ENCODE results near the gene PRKCZ.
A peak's percentile ranks its signal among the peaks of the same experiment; 100 is the strongest.

Gene PRKCZ

DNA sequence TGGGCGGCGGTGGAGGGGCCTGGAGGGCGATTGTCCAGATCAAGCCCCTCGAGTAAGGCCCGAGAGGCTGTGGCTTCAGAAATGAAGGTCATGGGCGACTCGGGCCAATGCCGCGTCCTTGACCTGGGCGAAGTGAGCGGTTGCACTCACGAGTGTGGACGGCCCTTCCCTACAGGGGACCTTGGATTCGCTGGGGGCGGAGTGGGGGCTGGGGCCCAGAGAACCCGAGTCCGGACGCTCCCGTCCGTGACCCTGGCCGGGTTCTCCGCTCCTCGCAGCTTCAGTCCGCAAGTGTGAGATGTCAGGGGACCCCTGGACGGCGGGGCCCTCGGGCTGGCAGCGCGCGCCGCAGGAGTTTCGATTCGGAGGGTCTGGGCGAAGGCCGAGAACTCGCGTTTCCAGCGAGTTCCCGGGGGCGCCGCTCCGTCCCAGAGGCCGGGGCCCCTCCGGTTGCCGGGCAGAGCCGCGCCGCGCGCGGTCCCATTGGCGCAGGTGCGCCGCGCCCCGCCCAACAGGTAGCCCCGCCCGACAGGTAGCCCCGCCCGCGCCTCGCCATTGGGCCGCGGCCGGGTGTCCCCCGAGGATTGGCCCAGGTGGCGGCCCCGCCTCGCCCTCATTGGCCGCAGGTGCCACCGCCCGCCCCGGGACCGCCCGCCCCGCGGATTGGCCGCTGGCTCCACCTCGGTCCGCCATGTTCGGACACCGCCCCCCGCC lies at the start of gene PRKCZ:
TSS of gene PRKCZ (plus strand) at position 694 of the 714 bp plus-strand sequence. CDS start 220 bp downstream, outside the sequence.
- peak; percentile 20 to 72 for DNase-seq

DNA sequence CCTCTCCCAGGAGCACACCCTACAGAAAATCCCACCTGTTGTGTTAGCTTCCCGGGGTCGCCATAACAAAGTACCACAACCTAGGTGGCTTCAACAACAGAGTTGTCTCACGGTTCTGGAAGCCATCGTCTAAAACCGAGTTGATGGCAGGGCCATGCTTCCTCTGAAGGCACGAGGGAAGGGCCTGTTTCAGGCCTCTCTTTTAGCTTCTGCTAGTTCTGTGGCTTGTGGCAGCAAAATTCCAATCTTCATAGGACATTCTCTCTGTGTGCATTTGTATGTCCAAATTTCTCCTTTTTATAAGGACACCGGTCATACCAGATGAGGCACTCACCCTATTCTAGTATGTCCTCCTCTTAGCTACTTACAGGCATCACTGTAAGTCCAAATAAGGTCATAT lies 49.8 kb upstream of the PRKCZ start:
- no peak for DNase-seq

DNA sequence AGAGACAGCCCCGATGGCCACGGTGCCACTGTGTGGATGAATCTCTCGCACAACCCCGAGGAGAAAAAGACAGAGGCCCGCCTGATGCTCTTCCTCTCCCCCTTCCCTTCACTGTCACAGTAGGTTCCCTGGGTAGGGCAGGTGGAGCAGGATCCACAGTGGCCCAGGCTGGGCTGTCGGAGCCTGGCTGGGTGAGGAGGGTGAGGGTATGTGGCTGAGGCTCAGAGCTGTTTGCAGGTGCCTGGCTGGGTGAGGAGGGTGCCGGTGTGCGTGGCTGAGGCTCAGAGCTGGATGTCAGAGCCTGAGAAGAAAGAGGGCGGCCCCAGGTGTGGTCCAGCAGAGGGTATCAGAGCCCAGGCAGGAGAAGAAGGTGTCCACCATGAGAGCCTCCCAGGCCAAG lies 49.4 kb upstream of the PRKCZ start:
- no peak for DNase-seq

DNA sequence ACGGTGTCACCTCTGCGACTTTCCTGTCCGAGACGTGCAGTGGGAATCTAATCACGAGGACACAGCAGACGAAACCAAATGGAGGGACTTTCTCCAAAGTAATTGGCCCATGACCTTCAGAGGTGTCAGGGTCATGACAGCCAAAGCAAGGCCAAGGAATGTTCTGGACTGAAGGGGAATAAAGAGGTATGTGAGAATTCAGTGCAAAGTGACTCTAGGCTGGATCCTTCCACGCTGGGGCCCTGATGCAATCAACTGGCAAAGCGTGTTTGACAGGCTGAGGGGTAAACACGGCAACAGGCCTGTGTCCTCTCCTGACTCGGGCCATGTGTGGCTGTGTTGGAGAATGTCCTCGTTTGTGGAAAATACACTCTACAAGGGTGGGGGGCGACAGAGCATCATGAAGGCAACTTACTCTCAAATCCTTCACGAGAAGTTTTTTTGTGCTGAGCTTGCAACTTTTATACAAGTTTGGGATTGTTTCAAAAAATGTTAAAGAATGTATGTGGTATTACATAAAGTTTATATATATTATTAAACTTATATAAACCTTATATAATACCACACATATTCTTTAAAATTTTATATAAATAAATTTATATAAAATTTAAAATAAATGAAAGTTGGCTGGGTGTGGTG lies 48.3 kb upstream of the PRKCZ start:
- DNase-seq: no peak

DNA sequence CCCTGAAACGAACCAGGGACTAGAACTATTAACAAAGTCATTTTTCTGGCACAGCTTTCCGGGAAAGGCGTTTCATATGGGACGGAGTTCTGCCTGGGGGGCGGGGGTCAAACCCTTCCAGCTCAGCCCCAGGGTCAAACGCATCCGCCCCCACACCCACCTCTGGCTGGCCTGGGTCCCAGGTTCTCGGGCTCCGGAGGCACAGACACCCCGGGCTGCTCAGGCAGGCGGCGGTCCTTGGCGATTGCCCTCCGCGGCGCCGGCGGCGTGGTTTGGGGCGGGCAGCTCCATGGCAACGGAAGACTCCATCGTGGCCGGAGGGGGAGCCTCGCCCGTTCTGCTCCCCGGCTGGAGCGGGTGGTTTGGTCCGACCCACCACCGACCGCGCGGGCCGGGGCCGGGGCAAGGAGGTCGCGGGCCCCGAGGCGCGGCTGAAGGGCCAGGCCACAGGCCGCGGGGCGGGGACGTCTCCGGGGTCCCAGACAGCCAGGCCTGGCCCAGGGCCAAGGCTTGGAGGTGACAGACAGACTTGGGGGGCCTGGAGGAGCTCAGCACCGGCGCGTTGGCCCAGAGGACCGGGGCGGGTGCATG lies 46.6 kb upstream of the PRKCZ start, which contains the start of gene CFAP74:
TSS of gene CFAP74 (minus strand) at position 246 of the 591 bp plus-strand sequence. CDS start 12,830 bp downstream, outside the sequence.
- DNase-seq: no peak

DNA sequence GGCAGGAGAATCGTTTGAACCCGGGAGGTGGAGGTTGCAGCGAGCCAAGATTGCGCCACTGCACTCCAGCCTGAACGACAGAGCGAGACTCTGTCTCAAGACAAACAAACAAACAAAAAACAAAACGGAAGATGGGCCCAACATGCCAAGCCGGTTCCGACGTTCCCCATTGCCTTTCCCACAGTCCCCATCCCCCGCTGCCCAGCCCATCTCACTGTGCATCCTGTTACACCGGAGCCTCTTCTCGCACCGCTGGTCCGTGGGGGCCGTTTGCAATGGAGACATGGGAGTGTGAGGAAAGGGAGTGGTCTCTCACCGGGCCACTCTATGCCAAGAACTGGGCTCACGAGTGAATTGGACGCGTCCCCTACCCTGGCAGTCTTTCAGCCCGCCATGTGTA lies 45.4 kb upstream of the PRKCZ start:
- no peak for DNase-seq

DNA sequence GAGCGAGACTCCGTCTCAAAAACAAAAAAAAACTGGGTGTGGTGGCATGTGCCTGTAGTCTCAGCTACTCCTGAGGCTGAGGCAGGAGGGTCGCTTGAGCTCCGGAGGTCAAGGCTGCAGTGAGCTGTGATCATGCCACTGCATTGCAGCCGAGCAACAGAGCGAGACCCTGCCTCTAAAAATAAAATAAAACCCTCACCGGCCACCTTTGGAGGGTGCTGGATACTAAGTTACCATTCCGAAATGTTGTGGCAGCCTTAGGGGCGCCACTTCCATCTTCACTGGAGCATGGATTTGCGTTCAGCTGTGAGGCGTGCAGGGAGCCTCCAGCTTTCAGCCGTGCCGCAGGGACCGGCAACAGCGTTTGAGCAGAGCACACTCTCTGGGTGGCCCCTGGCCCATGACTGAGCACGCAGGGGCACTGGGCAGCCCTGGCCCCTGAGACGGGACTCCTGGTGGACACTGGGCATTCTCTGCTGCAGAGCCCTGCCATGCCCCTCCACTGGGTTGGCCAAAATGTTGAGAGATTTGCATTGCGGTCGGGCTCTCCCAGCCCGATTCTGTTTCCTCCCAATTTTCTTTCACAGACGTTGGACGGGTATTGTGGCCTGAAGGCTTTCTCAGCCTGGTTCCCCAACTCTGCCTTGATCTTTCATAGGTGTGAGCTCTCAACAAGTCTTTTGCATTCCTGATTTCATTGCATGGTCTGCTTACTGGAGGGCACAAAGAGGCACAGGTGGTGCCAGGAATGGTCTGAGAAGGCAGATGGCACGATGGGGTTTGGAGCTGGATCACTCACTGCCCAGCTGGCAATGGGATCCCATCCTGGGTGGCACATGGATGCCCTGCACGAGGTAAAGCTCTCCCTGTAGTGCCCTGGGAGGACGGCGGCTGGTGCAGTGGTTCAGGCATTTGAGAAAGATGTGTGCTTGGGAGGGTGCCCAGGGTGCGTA lies 40.8 kb upstream of the PRKCZ start:
- DNase-seq: no peak

DNA sequence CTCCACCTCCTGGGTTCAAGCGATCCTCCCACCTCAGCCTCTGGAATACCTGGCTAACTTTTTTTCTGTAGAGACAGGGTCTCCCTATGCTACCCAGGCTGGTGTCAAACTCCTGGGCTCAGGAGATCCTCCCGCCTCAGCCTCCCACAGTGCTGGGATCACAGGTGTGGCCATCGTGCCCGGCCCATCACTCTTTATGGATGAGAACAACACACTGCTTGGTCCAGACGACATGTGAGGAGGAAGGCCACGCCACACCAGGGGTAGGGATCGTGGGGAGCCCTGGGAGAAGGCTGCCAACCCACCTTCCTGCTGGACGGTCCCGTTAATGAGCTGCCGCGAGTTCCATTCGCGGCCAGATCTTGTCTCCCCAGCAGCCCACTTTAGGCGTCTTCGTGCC lies 36.0 kb upstream of the PRKCZ start:
- DNase-seq: no peak

DNA sequence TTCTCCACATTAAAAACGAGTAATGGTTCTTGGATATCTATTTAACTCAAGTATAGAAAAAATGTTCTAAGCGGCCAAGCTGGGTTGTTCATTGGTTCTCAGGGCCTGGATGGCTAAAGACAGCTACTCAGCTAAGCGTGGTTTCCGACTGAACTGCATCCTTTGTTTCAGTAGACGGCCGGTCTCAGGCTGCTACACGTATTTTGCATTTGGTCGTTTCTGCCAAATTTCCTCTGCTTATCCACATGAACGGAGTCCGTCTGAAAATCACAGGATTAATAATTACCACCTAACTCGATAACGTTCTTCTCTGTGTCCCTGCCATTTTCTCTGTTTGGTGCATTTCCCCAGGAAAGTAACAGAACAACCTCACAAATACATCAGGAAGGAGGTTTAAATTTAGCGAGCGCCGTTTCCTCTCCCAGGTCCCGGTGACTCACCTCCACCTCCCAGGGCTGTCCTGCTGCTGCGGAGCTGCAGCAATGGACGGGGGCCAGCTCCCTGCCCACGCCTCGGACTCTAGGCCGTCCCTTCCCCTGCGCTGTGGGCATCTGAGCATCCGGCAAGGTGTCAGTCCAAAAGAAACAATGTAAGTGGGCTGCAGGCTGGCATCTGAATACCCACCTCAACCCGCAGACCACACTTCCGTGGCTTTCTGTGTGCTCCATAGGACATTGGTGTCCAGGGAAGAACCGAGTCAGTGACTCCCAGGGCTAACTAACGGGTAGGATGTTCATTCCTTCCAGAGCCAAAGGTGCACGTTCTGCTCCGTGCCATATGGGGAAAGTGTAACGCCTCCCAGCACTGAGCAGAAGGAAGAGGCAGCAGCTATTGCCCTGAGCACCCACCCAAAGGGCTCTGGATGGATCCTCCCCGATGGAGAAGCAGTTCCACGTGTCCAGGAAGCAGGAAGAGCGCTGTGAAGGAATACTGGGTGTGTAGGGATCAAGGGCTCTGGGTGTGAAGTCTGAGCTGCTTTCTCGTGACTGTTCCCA lies 35.2 kb upstream of the PRKCZ start:
- DNase-seq: no peak

DNA sequence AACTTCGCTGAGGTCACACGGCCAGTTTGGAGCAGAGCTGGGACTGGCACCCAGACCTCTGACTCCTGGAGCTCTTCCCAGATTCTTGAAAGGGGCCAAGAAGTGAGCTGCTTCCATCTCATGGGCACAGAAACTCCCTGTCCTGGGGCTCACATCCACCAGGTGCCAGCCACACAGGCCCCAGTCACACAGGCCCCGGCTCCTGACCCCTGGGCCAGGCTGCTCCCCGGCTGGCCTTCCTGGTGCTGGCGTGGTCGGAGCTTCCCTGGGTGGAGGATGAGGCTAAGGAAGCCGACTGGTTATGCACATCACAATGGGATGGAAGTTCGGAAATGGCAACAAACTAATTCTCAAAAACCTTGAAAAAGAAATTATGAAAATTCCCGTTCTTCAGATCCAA lies 34.1 kb upstream of the PRKCZ start:
- no peak for DNase-seq

DNA sequence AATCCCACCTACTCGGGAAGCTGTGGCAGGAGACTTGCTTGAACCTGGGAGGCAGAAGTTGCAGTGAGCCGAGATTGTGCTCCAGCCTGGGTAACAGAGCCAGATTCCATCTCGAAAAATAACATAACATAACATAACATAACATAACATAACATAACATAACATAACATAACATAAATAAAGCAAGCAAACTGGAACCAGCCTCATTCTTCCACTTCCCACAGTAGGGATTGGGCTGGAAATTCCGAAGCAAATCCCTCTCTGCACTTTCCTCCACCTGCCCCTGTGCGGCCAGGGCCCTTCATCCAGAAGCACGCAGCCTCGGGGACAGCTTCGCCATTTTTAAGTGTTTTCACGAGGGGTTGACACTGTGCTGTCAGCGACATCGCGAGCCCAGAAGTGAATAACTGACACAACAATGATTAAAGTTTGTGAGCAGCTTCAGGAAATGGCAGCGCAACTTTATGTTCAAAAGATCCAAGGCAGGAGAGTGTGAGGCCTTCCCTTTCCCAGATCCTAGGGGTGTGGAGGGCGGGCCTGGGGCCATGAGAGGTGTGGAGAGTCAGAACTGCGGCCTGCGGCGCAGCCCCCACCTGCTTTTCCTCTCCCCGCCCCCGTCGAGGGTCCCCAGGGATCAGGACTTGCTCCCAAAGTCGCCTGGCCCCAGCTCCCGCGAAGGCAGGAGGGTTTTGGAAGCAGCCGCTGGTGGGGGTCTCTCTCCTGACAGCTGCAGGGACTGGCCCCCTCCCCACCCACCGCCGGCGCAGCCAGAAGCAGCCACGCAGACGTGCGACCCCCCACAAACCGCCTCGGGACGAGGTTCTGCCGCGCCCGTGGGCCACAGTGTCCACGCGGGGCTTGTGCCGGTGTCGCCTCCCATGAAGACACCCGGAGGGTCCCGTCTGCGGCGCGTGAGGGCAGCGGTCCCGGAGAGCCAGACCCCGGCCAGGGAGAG lies 31.7 kb upstream of the PRKCZ start:
- DNase-seq: no peak

DNA sequence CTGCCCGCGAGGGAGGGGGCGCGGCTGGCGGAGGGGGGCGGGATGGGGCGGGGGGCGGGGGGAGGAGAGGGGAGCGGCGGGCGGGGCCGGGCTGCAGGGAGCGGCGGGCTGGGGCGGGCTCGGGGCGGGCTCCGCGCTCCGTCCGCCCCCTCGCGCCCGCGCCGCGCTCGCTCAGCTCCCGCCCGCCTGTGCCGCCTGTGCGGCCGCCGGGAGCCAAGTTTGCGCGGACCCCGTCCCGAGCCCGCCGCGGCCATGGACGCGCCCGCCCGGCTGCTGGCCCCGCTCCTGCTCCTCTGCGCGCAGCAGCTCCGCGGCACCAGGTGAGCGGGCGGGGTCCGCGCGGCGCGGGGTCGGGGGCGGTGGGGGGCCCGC lies 31.1 kb upstream of the PRKCZ start, which contains the start of gene GABRD:
TSS of gene GABRD (plus strand) at position 174 of the 372 bp plus-strand sequence. CDS start at position 253, 79 bp downstream.
- no peak for DNase-seq

DNA sequence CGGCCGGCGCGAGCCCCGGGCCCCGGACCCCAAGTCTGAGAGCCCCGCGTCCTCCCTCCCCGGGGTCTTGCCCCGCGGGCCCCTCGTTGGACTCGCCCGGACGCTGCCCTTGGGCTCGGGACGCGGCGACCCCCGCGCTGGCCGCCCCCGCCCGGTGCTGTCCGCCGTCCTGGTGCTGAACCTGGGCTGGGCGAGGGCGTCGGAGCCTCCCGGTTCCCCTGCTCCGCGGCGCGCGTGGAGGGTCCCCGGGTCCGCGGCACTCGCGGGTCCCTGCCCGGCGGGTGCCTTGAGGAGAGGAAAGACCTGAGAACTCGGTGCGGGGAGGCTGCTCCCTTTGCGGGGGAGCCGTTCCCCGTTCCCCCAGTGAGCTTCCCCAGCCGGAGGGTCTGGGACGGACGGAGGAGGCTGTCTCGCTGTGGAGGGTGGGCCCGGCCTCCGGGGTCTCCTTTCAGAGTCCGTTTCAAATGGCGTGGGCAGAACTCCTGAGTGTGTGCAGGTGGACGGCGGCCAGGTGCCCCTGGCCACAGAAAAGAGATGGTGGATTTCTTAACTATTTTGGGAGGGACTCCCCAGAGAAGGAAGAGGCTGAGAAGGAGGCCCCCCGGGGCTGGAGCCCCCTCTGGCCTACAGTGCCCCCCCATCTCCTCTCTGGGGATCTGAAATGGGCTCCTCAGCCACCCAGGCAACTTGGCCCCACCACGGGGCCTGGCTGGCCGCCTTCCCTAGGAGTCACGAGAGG lies 30.5 kb upstream of the PRKCZ start:
- DNase-seq: no peak

DNA sequence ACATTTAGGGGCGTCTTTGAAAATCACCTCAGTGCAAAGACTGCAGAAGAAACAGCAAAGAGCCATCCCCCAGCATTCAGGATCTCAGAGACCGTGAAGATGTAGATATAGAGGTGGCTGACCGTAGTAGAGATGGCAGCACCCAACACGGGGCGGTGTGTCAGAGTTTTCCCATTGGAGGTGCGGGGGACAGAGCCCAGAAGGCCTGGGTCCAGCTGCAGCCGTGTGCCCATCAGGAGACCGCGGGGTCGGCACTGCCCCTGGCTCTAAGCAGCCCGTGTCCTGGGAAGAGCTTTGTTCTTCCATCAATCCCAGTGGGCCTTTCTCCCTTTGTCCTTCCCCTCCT lies 29.9 kb upstream of the PRKCZ start:
- no peak for DNase-seq

DNA sequence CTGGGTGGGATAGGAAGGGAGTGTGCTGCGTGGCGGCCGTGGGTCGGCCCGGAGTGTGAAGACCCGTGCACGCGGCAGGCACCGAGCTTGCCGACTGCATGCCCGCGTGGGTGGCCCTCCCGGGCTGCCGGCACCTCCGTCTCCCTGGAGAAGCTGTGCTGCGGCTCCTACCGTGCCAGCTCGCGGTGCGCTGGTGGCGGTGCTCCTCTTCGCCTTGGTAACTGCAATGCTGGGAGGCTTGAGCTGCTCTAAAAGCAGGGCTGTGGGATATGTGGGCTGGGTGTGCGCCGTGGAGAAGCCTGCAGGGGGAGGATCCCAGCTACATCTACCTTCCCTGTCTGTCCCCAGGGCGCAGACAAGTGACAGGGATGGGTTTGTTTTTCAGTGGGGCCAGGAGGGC lies 28.7 kb upstream of the PRKCZ start:
- no peak for DNase-seq

DNA sequence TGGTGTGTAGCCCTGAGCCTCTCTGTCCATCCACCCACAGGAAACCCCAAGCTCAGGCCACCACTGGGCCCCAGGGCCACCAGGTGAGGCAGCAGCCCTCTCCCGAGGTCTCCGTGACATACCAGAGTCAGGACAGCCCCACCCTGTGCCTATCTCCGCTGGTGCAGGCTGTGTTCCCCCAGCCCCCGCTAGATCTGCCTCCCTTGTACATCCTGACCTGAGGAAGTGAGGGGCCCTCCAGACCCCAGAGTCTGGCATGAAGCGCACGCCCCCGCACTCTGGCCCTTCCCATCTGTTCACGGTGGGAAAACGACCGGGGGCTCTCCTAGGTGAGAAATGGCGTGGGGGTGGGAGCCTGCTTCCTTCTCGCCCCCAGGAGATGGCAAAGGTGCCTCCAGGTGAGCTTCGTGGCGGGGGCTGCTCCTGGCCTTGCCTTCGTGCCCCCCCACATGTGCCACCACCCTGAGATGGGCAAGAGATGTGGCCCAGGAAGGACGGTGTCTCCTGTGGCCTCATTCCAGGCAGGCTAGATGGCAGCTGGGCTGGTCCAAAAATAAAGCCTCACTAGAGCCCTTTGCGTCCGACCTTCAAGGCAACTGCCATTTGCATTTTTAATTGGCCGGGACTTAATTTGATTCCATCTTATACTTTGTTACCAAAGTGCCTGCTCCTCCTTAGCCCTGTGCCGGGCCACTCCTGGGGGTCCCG lies 28.0 kb upstream of the PRKCZ start:
- DNase-seq: no peak

DNA sequence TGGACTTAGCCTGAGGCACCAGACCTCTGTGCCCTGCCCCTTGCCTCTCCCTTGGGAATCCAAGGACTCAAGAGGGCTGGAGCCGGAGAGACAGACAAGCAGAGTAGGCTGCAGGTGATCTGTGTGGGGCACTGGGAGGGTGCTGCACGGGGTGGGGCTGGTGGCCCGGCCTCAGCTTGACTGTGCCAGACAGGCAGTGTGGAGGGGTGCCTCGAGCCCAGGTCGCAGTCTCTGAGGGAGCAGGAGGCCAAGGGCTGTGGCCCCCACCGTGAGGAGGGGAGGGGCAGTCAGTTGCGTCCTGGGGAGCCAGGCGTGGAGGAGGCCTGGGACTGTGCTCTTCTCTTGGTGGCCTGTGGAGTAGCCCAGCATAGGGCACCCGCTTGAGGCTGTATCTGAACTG lies 27.0 kb upstream of the PRKCZ start:
- no peak for DNase-seq

DNA sequence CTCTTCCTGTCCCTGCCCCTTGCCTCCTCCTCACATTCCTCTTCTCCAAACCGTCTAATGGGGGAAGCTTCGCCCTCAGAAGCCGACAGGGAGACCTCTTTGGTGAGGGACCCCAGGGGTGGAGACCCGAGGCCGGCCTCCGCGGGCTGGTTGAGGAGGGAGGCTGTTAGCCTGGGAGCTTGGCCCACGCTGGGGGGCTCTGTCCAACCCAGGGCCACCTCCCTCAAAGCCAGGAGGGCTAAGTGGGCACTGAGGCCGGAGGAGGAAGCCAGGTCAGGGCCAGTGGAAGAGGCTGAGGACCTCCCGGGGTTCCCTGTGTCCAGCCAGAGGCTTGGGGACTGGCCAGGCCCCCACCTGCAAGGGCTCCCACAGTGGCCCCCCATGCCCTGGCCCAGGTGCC lies 25.8 kb upstream of the PRKCZ start:
- DNase-seq: no peak

DNA sequence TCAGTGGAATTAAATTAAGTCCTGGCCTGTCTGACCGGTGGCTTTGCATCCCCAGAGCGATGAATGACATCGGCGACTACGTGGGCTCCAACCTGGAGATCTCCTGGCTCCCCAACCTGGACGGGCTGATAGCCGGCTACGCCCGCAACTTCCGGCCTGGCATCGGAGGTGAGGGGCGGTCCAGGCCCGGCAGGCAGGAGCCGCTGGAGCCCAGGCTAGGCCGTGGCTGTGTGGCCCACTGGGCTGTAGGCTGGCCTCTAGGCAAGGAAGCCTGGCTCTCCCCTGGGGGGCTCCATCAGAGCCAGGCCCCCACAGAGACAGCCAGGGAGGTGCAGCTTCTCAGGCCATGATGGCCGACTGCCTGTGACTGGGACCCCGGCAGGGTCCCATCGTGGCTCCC lies 25.3 kb upstream of the PRKCZ start:
- DNase-seq: no peak
